Epithelial cell of prostate (primary cell): ENCODE data around the gene FCN3.
"Not testable (repeated sequence)": the region's sequence is repeated elsewhere in the genome, so short reads cannot be mapped to it uniquely, and the experiment has no call there.

Experiments
- DNase-seq: peaks from one replicate; pipeline ENCODE4 v3.0.0-alpha.2; 2011; ENCODE audit warnings: low read depth, low spot score
- H3K27ac ChIP-seq: fragments of 450-650 bp; 2 replicates; pipeline ENCODE4 v1.5.1; 2017; ENCODE audit warnings: mild to moderate bottlenecking

Gene FCN3

DNA sequence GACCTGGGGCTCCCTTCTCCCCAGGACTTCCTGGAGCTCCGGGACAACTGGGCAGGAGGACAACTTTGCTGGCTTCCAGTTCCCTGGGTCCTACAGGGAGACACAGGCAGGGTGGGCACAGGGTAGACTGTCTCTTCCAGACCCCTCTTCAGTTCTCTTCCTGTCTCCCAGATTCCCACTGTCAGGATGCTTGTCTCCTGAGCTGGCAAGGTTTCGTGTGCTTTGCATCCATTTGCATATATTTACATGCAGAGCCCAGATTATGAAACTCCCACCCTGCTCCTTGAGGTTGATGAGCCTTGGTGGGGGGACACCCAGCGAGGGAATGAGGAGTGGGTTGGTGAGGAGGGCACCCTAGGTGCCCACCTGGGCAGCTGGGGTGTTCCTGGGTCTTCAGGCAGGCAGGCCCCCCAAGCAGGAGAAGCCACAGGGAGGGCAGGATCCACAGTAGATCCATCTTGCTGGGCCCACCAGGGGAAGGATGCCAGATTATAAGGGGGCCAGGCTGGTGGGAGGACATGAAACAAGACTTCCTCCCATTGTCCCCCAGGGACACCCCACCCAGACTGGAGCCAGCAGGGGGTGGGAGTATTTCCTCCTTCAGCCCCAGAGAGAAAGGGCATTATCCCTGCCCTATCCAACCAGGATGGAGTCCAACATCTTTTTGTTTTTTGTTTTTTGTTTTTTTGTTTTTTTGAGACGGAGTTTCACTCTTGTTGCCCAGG lies at the start of gene FCN3:
Gene FCN3 (minus strand): TSS at position 463 of the 725 bp plus-strand sequence. CDS start 6 bp downstream, at position 457.
- H3K27ac ChIP-seq: no peak within 1 kb of the TSS
- no peak for DNase-seq

DNA sequence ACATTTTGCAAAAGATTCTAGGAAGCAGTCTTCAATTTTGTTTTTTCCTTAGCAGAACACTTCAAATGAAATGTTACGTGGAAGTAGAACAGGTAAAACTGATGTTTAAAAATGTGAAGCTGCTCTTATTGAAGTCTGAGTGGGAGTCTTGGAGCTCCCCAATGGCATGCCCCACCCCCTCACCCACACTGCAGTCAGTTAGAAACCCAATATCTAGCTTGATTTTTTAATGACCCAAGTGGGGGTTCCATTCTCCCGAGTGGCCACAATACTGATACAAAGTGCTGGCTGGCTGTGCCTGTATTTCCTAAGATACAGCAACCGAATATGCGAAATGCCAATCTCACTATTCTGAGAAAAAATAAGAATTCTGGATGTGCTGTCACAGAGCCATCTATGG lies 49.1 kb upstream of the FCN3 start:
- H3K27ac ChIP-seq: peak overlapping the region; percentile 29
- no peak for DNase-seq

DNA sequence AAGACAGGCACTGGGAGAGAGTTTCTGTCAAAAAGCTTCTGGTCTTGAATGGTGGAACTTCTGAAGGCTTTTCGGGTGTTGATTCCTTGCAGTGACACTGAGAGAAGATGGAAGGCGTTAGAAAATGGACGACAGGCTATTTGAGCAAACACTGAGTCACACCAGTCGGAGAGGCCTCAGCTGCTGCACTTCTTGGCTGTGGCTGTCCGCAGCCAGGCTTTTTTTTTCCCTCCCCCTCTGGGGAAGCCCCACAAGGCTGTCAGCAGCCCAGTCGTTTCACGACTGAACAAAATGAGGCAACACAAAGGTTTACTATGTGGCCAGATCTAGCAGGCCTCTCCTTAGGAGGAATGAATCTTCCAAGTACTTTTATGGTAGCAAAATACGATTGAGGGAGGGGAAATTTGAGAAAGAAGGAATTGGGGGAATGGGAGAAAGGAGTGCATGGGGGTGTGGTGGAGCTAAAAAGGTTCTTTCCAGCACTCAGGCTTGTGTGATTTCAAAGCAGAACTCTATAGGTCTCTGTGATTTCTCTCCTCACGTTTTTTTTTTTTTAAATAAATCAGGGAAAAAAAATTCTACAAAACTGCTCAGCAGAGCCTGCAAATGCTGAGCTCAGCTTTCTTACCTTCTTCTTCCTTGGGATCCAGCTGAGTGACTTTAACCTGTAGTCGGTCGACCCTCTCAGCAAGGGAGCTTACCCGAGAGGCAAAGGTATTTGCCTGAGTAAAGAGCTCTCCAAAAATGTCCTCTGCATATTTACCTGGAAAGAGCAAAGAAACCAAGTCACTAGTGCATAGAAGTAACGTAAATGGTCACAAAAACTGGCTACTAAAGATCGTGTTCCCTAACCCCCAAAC lies 43.9 kb upstream of the FCN3 start:
- peak overlapping the region; percentile 58 for H3K27ac ChIP-seq
- peak; percentile 64 for DNase-seq

DNA sequence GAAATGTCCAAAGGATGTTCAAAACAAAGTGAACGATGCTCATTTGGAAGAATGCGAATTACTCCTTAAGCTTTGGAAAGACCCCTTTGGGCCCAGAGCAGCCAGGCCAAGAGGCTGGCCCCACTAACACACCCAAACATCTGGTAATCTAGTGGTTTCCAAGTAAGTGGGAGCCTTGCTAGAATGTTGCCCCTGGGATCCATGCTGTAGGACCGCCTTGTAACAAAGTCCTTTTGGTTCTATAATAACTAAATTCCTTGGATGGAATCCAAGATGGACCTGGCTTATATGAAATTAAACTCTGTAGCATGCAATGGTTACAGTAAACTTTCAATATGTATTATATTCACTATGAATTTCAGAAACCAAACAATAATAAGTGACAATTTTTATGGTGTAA lies 43.1 kb upstream of the FCN3 start:
- H3K27ac ChIP-seq: peak overlapping the region; percentile 58
- no peak for DNase-seq

- no peak for DNase-seq
- no peak overlapping the region for H3K27ac ChIP-seq
Observed at GRCh38 chr1:27416387-27417111, 41.9 kb upstream of the FCN3 start.

DNA sequence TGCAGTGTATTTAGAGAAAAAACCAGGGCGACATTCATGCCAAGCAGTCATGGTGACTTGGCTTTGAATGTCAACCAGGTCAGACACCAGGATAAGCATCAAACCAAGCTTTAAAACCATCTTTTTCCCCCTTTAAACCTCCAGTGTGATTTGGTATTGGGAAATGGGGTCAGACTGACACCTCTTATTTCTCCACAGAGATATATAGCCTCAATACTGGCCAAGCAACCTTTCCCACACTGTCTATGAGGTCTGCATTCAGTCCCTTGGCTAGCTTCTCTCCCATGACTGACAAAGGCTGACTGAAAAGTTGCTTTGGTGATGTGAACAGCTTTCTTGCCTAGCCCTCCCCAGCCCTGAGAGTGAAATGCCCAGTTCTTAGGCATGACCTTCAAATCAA lies 39.5 kb upstream of the FCN3 start:
- no peak for DNase-seq
- H3K27ac ChIP-seq: no peak overlapping the region

DNA sequence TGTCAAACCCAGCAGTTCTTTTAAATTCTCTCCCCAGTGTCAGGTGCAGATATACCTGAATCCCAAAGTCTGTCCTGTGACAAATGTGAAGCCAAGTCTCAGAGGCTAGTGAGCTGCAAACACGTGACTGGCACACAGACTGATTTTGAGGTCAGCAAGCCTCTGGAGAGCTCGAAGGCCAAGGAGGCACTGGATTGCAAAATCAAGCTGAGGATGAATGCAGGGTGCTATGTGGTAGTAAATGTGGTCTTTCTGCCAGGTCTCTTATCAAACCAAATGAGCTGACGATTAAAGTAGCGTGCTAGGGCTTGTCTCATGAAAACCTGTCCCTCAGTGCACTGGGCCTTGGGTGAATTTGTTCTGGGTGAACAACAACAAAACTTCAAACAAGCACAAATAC lies 38.4 kb upstream of the FCN3 start:
- DNase-seq: no peak
- H3K27ac ChIP-seq: no peak overlapping the region

GRCh38 chr1:27412502-27412901 lies 37.9 kb upstream of the FCN3 start:
- H3K27ac ChIP-seq: no peak overlapping the region
- DNase-seq: no peak

GRCh38 chr1:27410709-27411108 lies 36.1 kb upstream of the FCN3 start:
- H3K27ac ChIP-seq: no peak overlapping the region
- no peak for DNase-seq

GRCh38 chr1:27409669-27410068 lies 35.0 kb upstream of the FCN3 start:
- DNase-seq: no peak
- H3K27ac ChIP-seq: no peak overlapping the region

GRCh38 chr1:27408151-27408550 lies 33.5 kb upstream of the FCN3 start:
- H3K27ac ChIP-seq: no peak overlapping the region
- no peak for DNase-seq

DNA sequence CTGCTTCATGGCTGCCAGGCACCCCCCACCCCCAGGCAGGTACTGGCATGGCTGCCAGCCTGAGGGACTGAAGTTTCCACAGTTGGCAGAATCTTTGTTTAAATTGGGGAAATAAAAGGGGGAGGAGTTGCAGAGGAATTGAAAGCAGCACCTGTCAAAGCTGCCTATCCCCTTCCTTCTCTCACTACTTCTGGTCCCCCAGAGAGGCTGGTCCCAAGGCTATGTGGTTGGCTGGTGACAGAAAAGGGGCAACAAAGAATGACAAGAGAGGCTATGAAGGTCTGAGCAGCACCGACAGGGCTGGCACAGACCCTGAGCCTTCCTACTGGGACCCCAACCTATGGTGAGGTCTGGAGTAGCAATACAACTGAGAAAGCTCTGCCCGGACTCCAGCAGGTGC lies 32.2 kb upstream of the FCN3 start:
- H3K27ac ChIP-seq: not testable (repeated sequence)

DNA sequence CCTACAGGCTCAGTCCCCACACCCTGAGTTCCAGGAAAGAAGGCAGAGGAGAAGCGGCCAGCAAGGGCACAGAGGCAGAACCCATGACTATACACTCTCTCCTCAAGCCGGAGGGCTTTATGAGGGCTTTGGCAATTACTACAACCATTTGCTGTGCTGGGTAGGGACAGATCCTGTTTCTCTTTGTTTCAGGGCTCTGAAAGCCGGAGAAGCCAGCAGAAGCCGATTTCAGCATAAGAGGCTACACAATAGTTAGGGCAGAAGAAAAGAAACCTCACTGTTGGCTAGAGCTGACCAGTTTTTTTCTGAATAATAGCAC lies 31.7 kb upstream of the FCN3 start:
- DNase-seq: no peak
- peak overlapping the region; percentile 13 for H3K27ac ChIP-seq

More for the DNA sequence above, 32.2 kb upstream of the FCN3 start:
- DNase-seq: not testable (repeated sequence)

DNA sequence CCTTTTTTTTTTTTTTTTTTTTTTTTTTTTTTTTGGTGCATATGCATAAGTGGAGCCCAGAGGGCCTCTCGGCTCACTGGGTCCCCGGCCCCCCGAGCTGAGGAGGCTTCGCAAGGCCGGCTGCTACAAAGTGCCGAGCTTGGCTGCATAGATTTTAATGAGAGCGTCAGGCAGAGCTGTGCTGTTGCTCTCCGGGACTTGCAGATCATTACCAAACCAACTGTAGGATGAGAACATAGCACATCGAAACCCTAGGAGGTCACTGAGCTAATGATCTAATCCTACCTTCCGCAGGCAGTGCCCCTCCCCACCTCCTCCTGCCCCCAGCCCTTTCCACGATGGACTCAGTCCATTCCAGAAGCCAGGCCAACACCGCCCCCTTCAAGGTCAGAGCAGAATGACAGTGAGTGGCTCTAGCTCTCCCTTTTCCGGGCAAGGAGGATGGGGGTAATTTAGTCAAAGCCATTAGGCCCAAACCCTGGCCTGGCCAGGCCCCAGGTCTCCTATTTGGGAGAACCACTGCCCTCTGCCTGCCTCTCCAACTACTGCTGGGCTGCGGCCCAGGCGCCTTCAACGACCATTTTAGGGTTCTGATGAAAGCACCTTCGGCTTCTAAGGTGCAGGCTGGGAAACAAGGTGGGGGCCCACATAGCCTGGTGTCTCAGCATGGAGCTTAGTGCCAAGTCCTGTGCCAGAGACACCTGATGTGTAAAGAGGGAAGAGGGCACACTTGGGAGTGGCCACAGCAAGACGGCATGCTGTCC lies 31.2 kb upstream of the FCN3 start:
- not testable (repeated sequence) for DNase-seq
- H3K27ac ChIP-seq: peak overlapping the region; percentile 13

- DNase-seq: no peak
- peak overlapping the region; percentile 7 for H3K27ac ChIP-seq
Observed at GRCh38 chr1:27405074-27405473, 30.4 kb upstream of the FCN3 start.

GRCh38 chr1:27403931-27404330 lies 29.3 kb upstream of the FCN3 start:
- no peak for DNase-seq
- H3K27ac ChIP-seq: peak overlapping the region; percentile 51

DNA sequence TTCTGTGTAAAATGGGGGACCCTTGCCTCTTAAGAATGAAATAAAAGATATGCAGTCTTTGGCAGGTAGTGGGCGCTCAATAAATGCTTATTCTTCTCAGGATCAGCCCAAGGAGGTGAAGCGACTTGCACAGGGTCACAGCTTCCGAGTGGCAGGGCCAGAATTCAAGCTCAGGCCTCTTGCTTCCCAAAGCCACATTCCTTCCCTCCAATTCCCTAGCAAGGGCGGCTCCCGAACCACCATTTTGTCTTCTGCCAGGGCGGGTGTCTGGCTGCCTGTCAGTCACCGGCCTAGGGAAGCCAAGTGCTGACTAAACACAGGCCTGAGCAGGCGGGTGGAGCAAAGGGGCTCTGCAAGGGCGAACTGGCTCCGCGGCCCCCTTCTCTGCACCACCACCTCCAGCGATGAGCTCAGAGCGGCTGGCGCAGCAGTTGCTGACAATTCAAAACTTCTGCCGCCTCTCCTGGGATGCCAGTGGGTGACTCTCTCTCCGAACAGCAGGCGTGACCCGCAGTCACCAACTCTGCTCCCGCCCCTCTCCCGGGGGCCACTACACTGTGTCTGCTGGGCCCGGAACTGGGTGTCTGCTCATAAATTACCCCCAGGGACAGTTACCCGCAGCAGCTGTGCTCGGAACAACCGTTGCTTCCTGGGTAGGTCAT lies 28.6 kb upstream of the FCN3 start:
- DNase-seq: no peak
- peak overlapping the region; percentile 51 for H3K27ac ChIP-seq

- no peak for DNase-seq
- peak overlapping the region; percentile 51 for H3K27ac ChIP-seq
Observed at GRCh38 chr1:27402349-27402754, 27.7 kb upstream of the FCN3 start.

GRCh38 chr1:27400963-27401341 lies 26.3 kb upstream of the FCN3 start:
- DNase-seq: no peak
- H3K27ac ChIP-seq: no peak overlapping the region
